GM12878 (cell line): ENCODE results near the gene CKS2. TPM values are rescaled to one million over a fixed set of nuclear protein-coding genes. Genes with fewer than 3 reads are reported as not detected.

Experiments
- ATAC-seq: fragments of 200-7000 bp; cut with Tn5 transposase; 3 replicates; pipeline ENCODE4 v1.9.1; 2020; ENCODE audit warnings: mild to moderate bottlenecking, moderate library complexity
- BruUV-seq: library from RNA; stranded (reverse); fragments of 400-500 nt; replicated peaks from 2 replicates; lab custom pipeline; 2021; lab: Mats Ljungman, UMichigan
- CTCF ChIA-PET: fragments of 300-600 bp; sonication (Branson Sonifier 250); formaldehyde crosslinking; extraction: SDS; loops from one replicate; lab custom pipeline; 2021; ENCODE audit warnings: inconsistent platforms; lab: Yijun Ruan, JAX
- POLR2A ChIA-PET: fragments of 350-600 bp; formaldehyde crosslinking; extraction: SDS; loops from one replicate; lab custom pipeline; 2021; ENCODE audit warnings: inconsistent platforms; lab: Charles Lee
- RAD21 ChIA-PET: fragments of 300-600 bp; sonication (Branson Sonifier 250); formaldehyde crosslinking; loops from one replicate; lab custom pipeline; 2023; ENCODE audit warnings: antibody characterized with exemption; ENCODE audit not compliant: unreplicated experiment; lab: Charles Lee
- SMC1A ChIA-PET: fragments of 300-600 bp; sonication (Branson Sonifier 250); formaldehyde crosslinking; loops from one replicate; lab custom pipeline; 2023; ENCODE audit not compliant: unreplicated experiment, uncharacterized antibody; lab: Charles Lee
- DNase-seq: peaks from one replicate; pipeline ENCODE4 v3.0.0-alpha.2; 2011; ENCODE audit warnings: low read depth, low spot score
- FAIRE-seq: peaks from 3 replicates; lab custom pipeline; 2011; peaks lifted over from hg19 to GRCh38; lab: Jason Lieb, UNC
- H2AFZ ChIP-seq: 2 replicates; pipeline ENCODE4 v1.6.0; 2011; ENCODE audit warnings: low read depth, low read length, control low read depth; ENCODE audit not compliant: control insufficient read depth
- H3K27ac ChIP-seq: 2 replicates; pipeline ENCODE4 v1.5.1; 2011; ENCODE audit warnings: control low read depth; ENCODE audit not compliant: control insufficient read depth, insufficient read depth
- H3K27me3 ChIP-seq, 2 experiments: replicated peaks in 1 of 2; 2 replicates each; pipeline versions ENCODE4 v1.6.0 to v1.6.1; 2011; ENCODE audit warnings: low read length in 1 of 2; ENCODE audit not compliant: control insufficient read depth in 2 of 2, insufficient read depth in 2 of 2
- H3K36me3 ChIP-seq, 2 experiments: 2 replicates each; pipeline ENCODE4 v1.5.1; 2011; ENCODE audit warnings: low read length in 1 of 2; ENCODE audit not compliant: control insufficient read depth in 2 of 2, insufficient read depth in 2 of 2
- H3K4me1 ChIP-seq: 2 replicates; pipeline ENCODE4 v1.6.1; 2011; ENCODE audit warnings: mild to moderate bottlenecking, low read length, moderate library complexity, mixed read lengths; ENCODE audit not compliant: control insufficient read depth, insufficient read depth
- H3K4me2 ChIP-seq: 2 replicates; pipeline ENCODE4 v1.6.0; 2011; ENCODE audit warnings: control low read depth; ENCODE audit not compliant: control insufficient read depth, insufficient read depth
- H3K4me3 ChIP-seq: fragments of 200-600 bp; sonication (generic); 2 replicates; pipeline ENCODE4 v1.5.1; 2016
- H3K79me2 ChIP-seq: 2 replicates; pipeline ENCODE4 v1.6.0; 2011; ENCODE audit warnings: low read length; ENCODE audit not compliant: control insufficient read depth, insufficient read depth
- H3K9ac ChIP-seq: 2 replicates; pipeline ENCODE4 v1.8.0; 2011; ENCODE audit warnings: low read length, control low read depth, mixed read lengths; ENCODE audit not compliant: control insufficient read depth, insufficient read depth
- H3K9me3 ChIP-seq: replicated peaks from 3 replicates; pipeline ENCODE4 v1.5.1; 2011; ENCODE audit warnings: mild to moderate bottlenecking, low read length; ENCODE audit not compliant: control insufficient read depth, insufficient read depth
- H4K20me1 ChIP-seq: 2 replicates; pipeline ENCODE4 v1.6.0; 2011; ENCODE audit not compliant: control insufficient read depth, insufficient read depth
- MLLT1 ChIP-seq: fragments of 450-650 bp; IDR thresholded peaks from 2 replicates; pipeline ENCODE4 v1.6.1; 2016; ENCODE audit warnings: mild to moderate bottlenecking
- NFYA ChIP-seq: IDR thresholded peaks from 2 replicates; pipeline ENCODE4 v1.6.1; 2011; ENCODE audit warnings: low read depth, mild to moderate bottlenecking, low read length, improper control_type of control experiment, borderline replicate concordance
- POLR2A ChIP-seq: IDR thresholded peaks from 2 replicates; pipeline ENCODE4 v1.6.1; 2011; ENCODE audit warnings: low read depth, mild to moderate bottlenecking, low read length
- PRDM15 ChIP-seq: fragments of 450-650 bp; formaldehyde crosslinking; IDR thresholded peaks from 2 replicates; pipeline ENCODE4 v1.4.0; 2020; ENCODE audit warnings: mild to moderate bottlenecking, moderate library complexity
- SP1 ChIP-seq: IDR thresholded peaks from one replicate; pipeline ENCODE4 v1.6.1; 2011; ENCODE audit warnings: low read depth, low read length
- ZNF207 ChIP-seq: fragments of 450-650 bp; IDR thresholded peaks from 2 replicates; pipeline ENCODE4 v1.6.1; 2014; ENCODE audit warnings: antibody characterized with exemption, mild to moderate bottlenecking, borderline replicate concordance
- WGBS: methylation state at CpG from one replicate; pipeline ENCODE4 v1.1.6; 2016; ENCODE audit warnings: low lambda C conversion rate; ENCODE audit not compliant: insufficient replicate concordance, insufficient coverage; ENCODE audit errors: missing lambda C conversion rate; 5-methylcytosine and 5-hydroxymethylcytosine counted together
- in situ Hi-C: fragments of 300-500 bp; cut with MboI; formaldehyde crosslinking; loops from 9 replicates; pipeline ENCODE4 v1.14.3; 2018; ENCODE audit warnings: mixed read lengths
- intact Hi-C: fragments of 100-400 bp; cut with micrococcal nuclease; formaldehyde crosslinking; loops from one replicate; pipeline ENCODE4 v1.14.2; 2022; ENCODE audit not compliant: unreplicated experiment
- polyA plus RNA-seq, 11 experiments: library from polyadenylated mRNA; depleted of rRNA in 4 of 11; unstranded in 6 of 11; stranded (reverse) in 5 of 11; fragments of >200 nt; fragmentation: Nextera tagmentation in 4 of 11; fragmentation: Illumina TruSeq in 1 of 11; extraction: Ambion mirVana in 4 of 11; extraction: Trizol in 1 of 11; gene quantifications; 1 replicate in 1 of 11; 2 replicates in 10 of 11; pipeline versions ENCODE4 v1.2.1 to v1.2.3, GENCODE V29; 2011 to 2016; ENCODE audit warnings: inconsistent platforms in 2 of 11, missing spikeins in 2 of 11, low read depth in 1 of 11
- total RNA-seq, 4 experiments: library from RNA; depleted of rRNA in 3 of 4; stranded (reverse); fragments of >200 nt in 3 of 4; fragmentation: Illumina TruSeq in 1 of 4; extraction: Trizol in 1 of 4; gene quantifications; 2 replicates each; pipeline versions ENCODE4 v1.2.1 to v1.2.3, GENCODE V29; 2013 to 2021

CKS2 gene
- total and polyA plus RNA-seq, 10 of the 15 experiments (the other 5 are each of a cell fraction or from before 2014, with no cell fraction given) = 172 to 1,251 (median 503) TPM

- no peak for ATAC-seq
- Histone ChIP-seq H3K27ac (peak overlapping the region; percentile 91; the same call in 1 of the 2 replicates), H3K79me2 (peaks cover 86% of the 10 kb centered on the region), H3K27me3 (no peaks in the 10 kb centered on the region), H3K4me3 (peak overlapping the region; percentile 75), H3K4me2 (peak overlapping the region; percentile 89), H3K9ac (peak overlapping the region; percentile 98), H3K4me1 (peaks cover 8% of the 10 kb centered on the region), H2AFZ (no peak overlapping the region)
- ChIA-PET POLR2A (interaction anchor here (1.6 to 1.9 kb wide), 2 partner anchors 11 to 111 kb away, joined by 3 to 6 read pairs; no protein-coding TSS in a partner anchor), SMC1A (interaction anchor here (0.9 to 1.8 kb wide), 3 partner anchors 9 to 34 kb away, joined by 3 to 8 read pairs (median 4); no protein-coding TSS in a partner anchor), RAD21 (interaction anchor here (0.8 to 1.6 kb wide), 3 partner anchors 47 to 236 kb away, joined by 3 read pairs; no protein-coding TSS in a partner anchor)
- DNase-seq = no peak
- intact Hi-C loops = loop anchor here (10.0 kb wide), 1 partner anchor 181 kb away; the partner anchor contains the start of gene SEMA4D
- no peak for FAIRE-seq
- no TSS peak for BruUV-seq
- WGBS = 4% methylated on average over 1 of the region's 1 CpG
- no peak for TF ChIP-seq ZNF207
- TF ChIP-seq, all 136 proteins: peak for 0
- CTCF ChIA-PET = interaction anchor here (1.9 kb wide), 2 partner anchors 26 to 235 kb away, joined by 6 to 7 read pairs; no protein-coding TSS in a partner anchor
- Histone ChIP-seq H4K20me1 (peaks cover 4% of the 10 kb centered on the region; the same call in 1 of the 2 replicates), H3K36me3 (peaks cover 2 to 9% of the 10 kb centered on the region in 2 experiments; a peak in 3 of 4 replicates), H3K9me3 (no peaks in the 10 kb centered on the region)
- in situ Hi-C loops = loop anchor here (25.0 kb wide), 1 partner anchor 1752 kb away; no protein-coding TSS in a partner anchor
These were observed 2.8 kb downstream of the CKS2 start for GRCh38 chr9:89313842-89314241.

DNA sequence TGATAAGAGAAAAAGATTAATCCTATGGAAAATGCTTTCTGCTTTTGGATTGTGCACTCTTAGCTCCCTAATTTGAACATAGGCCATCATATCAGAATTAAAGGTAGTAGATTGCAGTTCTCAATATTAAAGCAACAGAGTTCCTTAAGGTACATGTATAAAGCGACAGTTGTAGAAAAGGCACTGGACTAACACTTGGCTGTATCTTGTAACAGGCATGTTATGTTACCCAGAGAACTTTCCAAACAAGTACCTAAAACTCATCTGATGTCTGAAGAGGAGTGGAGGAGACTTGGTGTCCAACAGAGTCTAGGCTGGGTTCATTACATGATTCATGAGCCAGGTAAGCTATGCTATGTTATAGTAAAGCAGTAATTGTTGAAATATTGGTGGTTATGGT, 4.0 kb downstream of the CKS2 start:
- POLR2A ChIA-PET = interaction anchor here (0.9 to 1.9 kb wide), 4 partner anchors 10 to 184 kb away, joined by 3 to 6 read pairs (median 4); no protein-coding TSS in a partner anchor
- intact Hi-C loops (loop anchor here (5.0 to 10.0 kb wide), 4 partner anchors 92 to 1487 kb away; partner anchors contain the start of genes SEMA4D and SYK), in situ Hi-C loops (loop anchor here (25.0 kb wide), 1 partner anchor 1753 kb away; no protein-coding TSS in a partner anchor)
- Histone ChIP-seq H3K4me2 (peak overlapping the region; percentile 89), H3K9ac (peak overlapping the region; percentile 98), H3K4me1 (peaks cover 8% of the 10 kb centered on the region), H3K27me3 (no peaks in the 10 kb centered on the region), H3K27ac (peak overlapping the region; percentile 9; the same call in 1 of the 2 replicates), H4K20me1 (peaks cover 4% of the 10 kb centered on the region; the same call in 1 of the 2 replicates), H3K4me3 (peak overlapping the region; percentile 75), H3K9me3 (no peaks in the 10 kb centered on the region), H2AFZ (no peak overlapping the region), H3K79me2 (peaks cover 90% of the 10 kb centered on the region), H3K36me3 (peaks cover 2 to 9% of the 10 kb centered on the region in 2 experiments; a peak in 3 of 4 replicates)
- RAD21 ChIA-PET = interaction anchor here (1.6 kb wide), 1 partner anchor 234 kb away, joined by 3 read pairs; no protein-coding TSS in a partner anchor
- 96% methylated on average over 1 of the region's 1 CpG for WGBS
- no TSS peak for BruUV-seq
- ATAC-seq (no peak), FAIRE-seq (no peak), DNase-seq (no peak)
- CTCF ChIA-PET = interaction anchor here (1.9 kb wide), 2 partner anchors 24 to 234 kb away, joined by 6 to 7 read pairs; no protein-coding TSS in a partner anchor
- SMC1A ChIA-PET = interaction anchor here (1.8 kb wide), 1 partner anchor 8 kb away, joined by 8 read pairs; no protein-coding TSS in a partner anchor
- TF ChIP-seq SP1 (no peak), NFYA (no peak), PRDM15 (CRISPR knock-in tag) (no peak), POLR2A (no peak), MLLT1 (no peak)
